Effector memory CD4-positive, alpha-beta T cell (primary cell): Measurements from ENCODE around the gene ACSBG1.
A peak's percentile ranks its signal among the peaks of the same experiment; 100 is the strongest.

ENCODE experiments used
- DNase-seq, 3 donors: peaks; one replicate each; pipeline ENCODE4 v3.0.0-alpha.2; 2020
- H3K27ac ChIP-seq: 2 replicates; pipeline ENCODE4 v1.7.0; 2013; ENCODE audit warnings: mild to moderate bottlenecking, low read length, moderate library complexity; ENCODE audit not compliant: insufficient read depth, poor library complexity, severe bottlenecking
- H3K27me3 ChIP-seq: replicated peaks from 2 replicates; pipeline ENCODE4 v1.7.0; 2013; ENCODE audit warnings: mild to moderate bottlenecking, low read length; ENCODE audit not compliant: insufficient read depth, control insufficient read depth, poor library complexity, severe bottlenecking
- H3K36me3 ChIP-seq: 2 replicates; pipeline ENCODE4 v1.7.0; 2013; ENCODE audit warnings: mild to moderate bottlenecking, low read length, moderate library complexity; ENCODE audit not compliant: control insufficient read depth, insufficient read depth
- H3K4me1 ChIP-seq: 2 replicates; pipeline ENCODE4 v1.7.0; 2013; ENCODE audit warnings: low read length, mild to moderate bottlenecking; ENCODE audit not compliant: control insufficient read depth, insufficient read depth, poor library complexity, severe bottlenecking
- H3K4me3 ChIP-seq: 2 replicates; pipeline ENCODE4 v1.7.0; 2013; ENCODE audit warnings: low read length, low read depth, mild to moderate bottlenecking; ENCODE audit not compliant: insufficient read depth, poor library complexity, severe bottlenecking
- H3K9me3 ChIP-seq: 2 replicates; pipeline ENCODE4 v1.7.0; 2013; ENCODE audit warnings: mild to moderate bottlenecking, low read length, moderate library complexity; ENCODE audit not compliant: control insufficient read depth

ACSBG1 gene

GRCh38 chr15:78171864-78172472 lies 62.4 kb downstream of the ACSBG1 start:
- no peak overlapping the region for H3K27ac ChIP-seq
- DNase-seq = no peak
- no peaks in the 10 kb centered on the region for H3K9me3 ChIP-seq
- peaks cover 37% of the 10 kb centered on the region for H3K36me3 ChIP-seq
- H3K4me3 ChIP-seq = no peak overlapping the region
- H3K27me3 ChIP-seq = no peaks in the 10 kb centered on the region
- no peaks in the 10 kb centered on the region for H3K4me1 ChIP-seq

GRCh38 chr15:78170848-78171773 lies 63.3 kb downstream of the ACSBG1 start:
- DNase-seq = no peak
- Histone ChIP-seq H3K27me3 (no peaks in the 10 kb centered on the region), H3K4me3 (no peak overlapping the region), H3K9me3 (no peaks in the 10 kb centered on the region), H3K4me1 (no peaks in the 10 kb centered on the region), H3K36me3 (peaks cover 41% of the 10 kb centered on the region), H3K27ac (no peak overlapping the region)

GRCh38 chr15:78168608-78169007 lies 65.8 kb downstream of the ACSBG1 start:
- H3K27me3 ChIP-seq = no peaks in the 10 kb centered on the region
- peaks cover 43% of the 10 kb centered on the region for H3K36me3 ChIP-seq
- H3K4me3 ChIP-seq = no peak overlapping the region
- DNase-seq = no peak
- no peaks in the 10 kb centered on the region for H3K9me3 ChIP-seq
- H3K4me1 ChIP-seq = no peaks in the 10 kb centered on the region
- no peak overlapping the region for H3K27ac ChIP-seq

DNA sequence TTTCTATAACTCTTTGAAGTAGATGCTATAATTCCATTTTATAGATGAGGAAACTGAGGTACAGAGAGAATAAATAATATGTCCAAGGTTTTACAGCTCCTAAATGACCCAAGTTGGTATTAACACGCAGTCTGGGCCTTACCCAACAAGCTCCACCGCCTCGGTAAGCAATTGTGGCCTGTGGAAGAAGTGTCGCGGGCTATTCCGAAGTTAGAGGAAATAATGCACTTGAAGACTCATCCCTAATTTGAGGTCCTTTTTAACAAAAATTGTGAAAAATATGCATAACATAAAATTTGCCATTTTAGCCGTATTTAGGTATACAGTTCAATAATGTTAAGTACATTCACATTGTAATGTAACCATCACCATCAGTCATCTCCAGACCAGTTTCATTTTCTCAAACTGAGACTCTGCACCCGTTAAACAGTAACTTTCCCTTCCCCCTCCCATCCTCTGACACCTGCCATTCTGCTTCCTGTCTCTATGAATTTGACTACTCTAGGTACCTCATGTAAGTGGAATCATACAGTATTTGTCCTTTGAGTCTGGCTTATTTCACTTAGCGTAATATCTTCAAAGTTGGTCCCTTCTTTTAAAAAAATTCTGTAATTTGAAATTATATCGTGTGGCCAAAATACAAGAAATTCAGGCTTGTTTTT lies 67.0 kb downstream of the ACSBG1 start:
- peaks cover 48% of the 10 kb centered on the region for H3K36me3 ChIP-seq
- no peak overlapping the region for H3K4me3 ChIP-seq
- H3K27ac ChIP-seq = no peak overlapping the region
- DNase-seq = no peak
- no peaks in the 10 kb centered on the region for H3K4me1 ChIP-seq
- H3K9me3 ChIP-seq = no peaks in the 10 kb centered on the region
- H3K27me3 ChIP-seq = no peaks in the 10 kb centered on the region

DNA sequence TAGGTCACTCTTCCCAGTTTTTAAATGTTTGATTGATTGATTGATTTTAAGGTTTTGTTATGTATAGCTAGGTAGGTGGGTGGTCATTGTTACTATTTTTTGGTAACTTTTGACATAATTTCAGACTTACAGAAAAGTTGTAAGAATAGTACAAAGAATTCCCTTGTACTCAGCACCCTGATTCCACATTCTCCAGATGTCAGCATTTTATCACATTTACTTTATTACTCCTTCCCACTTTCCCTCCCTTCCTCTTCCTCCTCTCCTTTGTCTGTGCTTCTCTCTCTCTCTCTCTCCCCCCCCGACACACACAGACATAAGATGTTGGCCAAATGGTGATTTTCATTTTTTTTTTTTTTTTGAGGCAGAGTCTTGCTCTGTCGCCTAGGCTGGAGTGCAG lies 70.4 kb downstream of the ACSBG1 start:
- H3K27me3 ChIP-seq = no peaks in the 10 kb centered on the region
- H3K36me3 ChIP-seq = peaks cover 50% of the 10 kb centered on the region

GRCh38 chr15:78162038-78162437 lies 72.3 kb downstream of the ACSBG1 start:
- Histone ChIP-seq H3K4me1 (no peaks in the 10 kb centered on the region), H3K27ac (no peak overlapping the region), H3K27me3 (no peaks in the 10 kb centered on the region), H3K4me3 (no peak overlapping the region), H3K9me3 (no peaks in the 10 kb centered on the region), H3K36me3 (peaks cover 47% of the 10 kb centered on the region)
- DNase-seq = peak in 1 of 3 donors; percentile 7

More for the DNA sequence above, 70.4 kb downstream of the ACSBG1 start:
- no peak overlapping the region for H3K27ac ChIP-seq
- no peaks in the 10 kb centered on the region for H3K4me1 ChIP-seq
- no peaks in the 10 kb centered on the region for H3K9me3 ChIP-seq
- DNase-seq = no peak
- no peak overlapping the region for H3K4me3 ChIP-seq

DNA sequence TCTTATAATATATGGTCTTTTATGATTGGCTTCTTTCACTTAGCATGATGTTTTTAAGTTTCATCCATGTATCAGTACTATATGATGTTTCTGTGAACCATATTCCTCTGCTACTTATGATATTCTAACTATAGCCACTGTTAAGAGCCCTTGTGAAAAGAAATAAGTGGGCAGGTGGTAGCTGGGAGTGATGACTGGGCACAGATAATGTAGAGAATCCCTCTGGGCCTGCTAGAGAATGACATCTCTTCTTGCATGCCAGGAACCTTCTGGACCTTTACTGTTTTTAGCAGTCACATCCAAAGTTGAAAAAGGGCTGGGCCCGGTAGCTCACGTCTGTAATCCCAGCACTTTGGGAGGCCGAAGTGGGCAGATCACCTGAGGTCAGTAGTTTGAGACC lies 75.0 kb downstream of the ACSBG1 start:
- H3K27me3 ChIP-seq = no peaks in the 10 kb centered on the region
- no peak for DNase-seq
- no peaks in the 10 kb centered on the region for H3K9me3 ChIP-seq
- H3K4me1 ChIP-seq = no peaks in the 10 kb centered on the region
- H3K36me3 ChIP-seq = peaks cover 47% of the 10 kb centered on the region
- H3K27ac ChIP-seq = no peak overlapping the region
- no peak overlapping the region for H3K4me3 ChIP-seq

GRCh38 chr15:78157203-78157602 lies 77.2 kb downstream of the ACSBG1 start:
- Histone ChIP-seq H3K27me3 (no peaks in the 10 kb centered on the region), H3K27ac (no peak overlapping the region), H3K4me3 (no peak overlapping the region), H3K36me3 (peaks cover 39% of the 10 kb centered on the region), H3K4me1 (no peaks in the 10 kb centered on the region), H3K9me3 (no peaks in the 10 kb centered on the region)
- DNase-seq = no peak

- Histone ChIP-seq H3K36me3 (peaks cover 33% of the 10 kb centered on the region), H3K4me3 (no peak overlapping the region), H3K27me3 (no peaks in the 10 kb centered on the region), H3K9me3 (no peaks in the 10 kb centered on the region), H3K27ac (no peak overlapping the region), H3K4me1 (no peaks in the 10 kb centered on the region)
- no peak for DNase-seq
Measured at GRCh38 chr15:78156653-78157052, 77.7 kb downstream of the ACSBG1 start.
